Measurements from ENCODE around the gene FSD2.
A peak's percentile ranks its signal among the peaks of the same experiment; 100 is the strongest.
"Not testable (repeated sequence)": the region's sequence is repeated elsewhere in the genome, so short reads cannot be mapped to it uniquely, and the experiment has no call there.

The FSD2 gene

DNA sequence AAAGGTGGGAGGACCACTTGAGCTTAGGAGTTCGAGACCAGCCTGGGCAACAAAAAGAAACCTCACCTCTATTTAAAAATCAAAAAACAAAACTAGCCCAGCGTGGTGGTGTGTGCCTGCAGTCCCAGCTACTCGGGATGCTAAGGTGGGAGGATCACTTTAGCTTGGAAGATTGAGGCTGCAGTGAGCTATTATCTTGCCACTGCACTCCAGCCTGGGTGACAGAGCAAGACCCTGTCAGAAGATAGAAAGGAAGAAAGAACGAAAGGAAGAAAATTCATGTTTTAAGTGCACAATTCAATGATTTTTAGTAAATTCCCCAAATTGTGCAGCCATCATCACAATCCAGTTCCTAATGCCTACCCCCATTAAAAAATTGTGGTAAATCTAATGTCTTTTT lies 7.8 kb downstream of the FSD2 start:
- DNase-seq (ENCODE audit: low read depth), result no peak

DNA sequence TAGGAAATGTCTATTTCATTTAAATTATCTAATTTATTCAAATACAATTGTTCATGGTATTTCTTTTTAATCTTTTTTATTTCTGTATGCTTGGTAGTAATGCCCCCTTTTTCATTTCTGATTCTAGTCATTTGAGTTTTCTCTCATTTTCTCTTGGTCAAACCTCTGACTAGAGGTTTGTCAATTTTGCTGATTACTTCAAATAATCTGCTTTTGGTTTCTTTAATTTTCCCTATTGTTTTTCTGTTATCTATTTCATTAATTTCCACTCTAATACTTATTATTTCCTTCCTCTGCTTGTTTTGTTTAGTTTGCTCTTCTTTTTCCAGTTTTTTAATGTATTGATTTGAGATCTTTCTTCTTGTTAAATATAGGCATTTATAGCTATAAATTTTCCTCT lies 12.1 kb downstream of the FSD2 start:
- no peak for DNase-seq (ENCODE audit: low read depth)

GRCh38 chr15:82792068-82792467 lies 13.8 kb downstream of the FSD2 start:
- DNase-seq (ENCODE audit: low read depth), result no peak

DNA sequence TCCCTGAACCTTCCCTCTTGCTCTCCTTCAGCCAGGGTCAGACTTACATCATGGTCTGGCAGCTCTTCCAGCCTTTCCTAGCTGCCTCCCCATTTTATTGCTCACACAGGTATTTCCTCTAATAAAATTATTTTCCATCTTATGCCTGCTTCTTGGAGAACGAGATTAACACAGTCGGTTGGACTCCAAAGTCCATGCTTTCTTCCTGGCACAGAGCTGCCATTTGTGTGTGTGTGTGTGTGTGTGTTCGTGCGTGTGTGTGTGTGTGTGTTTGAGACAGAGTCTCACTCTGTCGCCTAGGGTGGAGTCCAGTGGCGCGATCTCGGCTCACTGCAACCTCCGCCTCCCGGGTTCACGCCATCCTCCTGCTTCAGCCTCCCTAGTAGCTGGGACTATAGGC lies 15.5 kb downstream of the FSD2 start:
- DNase-seq (ENCODE audit: low read depth), result no peak

DNA sequence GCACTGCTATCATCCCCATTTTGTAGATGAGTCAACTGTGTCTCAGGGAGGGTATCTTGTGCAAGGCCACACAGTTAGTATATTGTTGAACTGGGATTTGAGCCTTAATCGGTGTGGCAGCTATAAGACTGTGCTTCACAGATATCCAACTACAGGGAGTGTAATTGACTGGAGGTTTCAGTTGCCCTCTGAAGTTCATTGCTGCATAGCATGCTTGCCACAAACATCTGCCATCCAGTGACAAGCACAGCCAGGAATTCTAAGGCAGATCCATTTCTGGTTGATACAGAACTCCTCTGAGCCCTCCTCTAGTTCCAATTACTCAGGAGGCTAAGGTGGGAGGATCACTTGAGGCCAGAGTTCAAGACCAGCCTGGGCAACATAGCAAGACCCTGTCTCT lies 16.4 kb downstream of the FSD2 start:
- no peak for DNase-seq (ENCODE audit: low read depth)

- DNase-seq (ENCODE audit: low read depth), result no peak
Measured at GRCh38 chr15:82788496-82788895, 17.4 kb downstream of the FSD2 start.

GRCh38 chr15:82781349-82781748 lies 24.5 kb downstream of the FSD2 start:
- DNase-seq (ENCODE audit: low read depth), result no peak

DNA sequence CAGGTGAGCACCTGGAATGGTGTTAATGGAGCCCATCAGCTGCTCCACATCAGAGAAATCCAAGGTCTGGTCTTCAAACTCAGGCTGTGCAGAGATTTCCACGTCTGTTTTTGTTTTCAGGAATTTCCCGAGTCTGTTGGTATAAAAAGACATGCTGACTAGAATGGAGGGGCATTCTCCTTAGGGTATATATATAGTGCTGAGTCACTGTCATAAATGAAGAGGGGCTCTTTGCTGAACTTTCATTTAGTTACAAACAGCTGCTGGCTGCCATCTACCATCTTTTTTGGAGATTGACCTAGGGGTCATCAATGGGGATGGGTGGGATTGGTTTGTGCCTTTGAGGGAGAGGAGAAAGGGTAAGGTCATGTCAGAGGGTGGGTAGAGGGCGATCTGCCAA lies 27.1 kb downstream of the FSD2 start:
- no peak for DNase-seq (ENCODE audit: low read depth)

DNA sequence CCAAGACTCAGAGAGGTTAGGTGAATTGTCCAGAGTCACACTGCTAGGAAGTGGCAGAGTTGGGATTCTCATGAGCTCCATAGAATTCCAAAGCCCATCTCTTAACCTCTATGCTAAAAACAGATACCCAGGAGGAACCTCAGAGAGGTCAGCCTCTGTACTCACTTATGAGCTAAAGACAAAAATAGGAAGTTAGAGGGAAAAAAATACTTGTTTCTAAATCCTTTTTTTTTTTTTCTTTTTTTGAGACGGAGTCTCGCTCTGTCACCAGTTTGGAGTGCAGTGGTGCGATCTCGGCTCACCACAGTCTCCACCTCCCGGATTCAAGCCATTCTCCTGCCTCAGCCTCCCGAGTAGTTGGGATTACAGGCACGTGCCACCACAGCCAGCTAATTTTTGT lies 31.4 kb downstream of the FSD2 start:
- no peak for DNase-seq (ENCODE audit: low read depth)

GRCh38 chr15:82771789-82772607 lies 33.9 kb downstream of the FSD2 start:
- DNase-seq (ENCODE audit: low read depth), result no peak

DNA sequence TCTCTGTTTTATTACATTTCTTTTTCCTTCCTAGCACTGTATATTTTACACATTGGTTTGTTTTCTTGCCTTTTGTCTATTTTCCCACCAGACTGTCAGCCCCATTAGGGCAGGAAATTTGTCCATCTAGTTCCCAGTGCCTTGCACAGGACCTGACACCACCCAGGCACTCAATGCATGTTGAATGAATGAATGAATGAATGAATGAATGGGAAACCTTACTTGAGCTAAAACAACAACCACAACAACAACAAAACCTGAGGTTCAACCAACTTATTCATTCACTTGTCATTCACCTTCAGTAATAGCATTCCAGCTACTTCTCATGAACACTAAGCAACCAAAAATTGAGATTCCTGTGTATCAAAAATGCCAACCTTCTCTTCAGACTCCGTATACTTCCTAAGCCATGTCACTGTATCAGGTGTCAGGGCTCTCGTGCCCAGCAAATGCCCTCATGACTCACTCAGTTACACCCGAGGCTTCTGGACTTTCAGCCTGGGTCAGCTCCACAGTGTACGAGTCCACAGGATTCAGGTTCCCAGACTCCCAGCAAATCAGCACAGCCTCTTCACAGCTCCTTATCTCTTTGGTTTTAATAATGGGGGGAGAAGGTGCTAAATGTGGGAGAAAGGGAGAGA lies 37.3 kb downstream of the FSD2 start:
- no peak for DNase-seq (ENCODE audit: low read depth)

- no peak for DNase-seq (ENCODE audit: low read depth)
Measured at GRCh38 chr15:82767163-82767829, 38.6 kb downstream of the FSD2 start.

GRCh38 chr15:82766201-82766600 lies 39.7 kb downstream of the FSD2 start:
- DNase-seq (ENCODE audit: low read depth), result not testable (repeated sequence)

- DNase-seq (ENCODE audit: low read depth), result no peak
Measured at GRCh38 chr15:82764740-82765139, 41.1 kb downstream of the FSD2 start.

- no peak for DNase-seq (ENCODE audit: low read depth)
Measured at GRCh38 chr15:82764117-82764490, 41.8 kb downstream of the FSD2 start.

DNA sequence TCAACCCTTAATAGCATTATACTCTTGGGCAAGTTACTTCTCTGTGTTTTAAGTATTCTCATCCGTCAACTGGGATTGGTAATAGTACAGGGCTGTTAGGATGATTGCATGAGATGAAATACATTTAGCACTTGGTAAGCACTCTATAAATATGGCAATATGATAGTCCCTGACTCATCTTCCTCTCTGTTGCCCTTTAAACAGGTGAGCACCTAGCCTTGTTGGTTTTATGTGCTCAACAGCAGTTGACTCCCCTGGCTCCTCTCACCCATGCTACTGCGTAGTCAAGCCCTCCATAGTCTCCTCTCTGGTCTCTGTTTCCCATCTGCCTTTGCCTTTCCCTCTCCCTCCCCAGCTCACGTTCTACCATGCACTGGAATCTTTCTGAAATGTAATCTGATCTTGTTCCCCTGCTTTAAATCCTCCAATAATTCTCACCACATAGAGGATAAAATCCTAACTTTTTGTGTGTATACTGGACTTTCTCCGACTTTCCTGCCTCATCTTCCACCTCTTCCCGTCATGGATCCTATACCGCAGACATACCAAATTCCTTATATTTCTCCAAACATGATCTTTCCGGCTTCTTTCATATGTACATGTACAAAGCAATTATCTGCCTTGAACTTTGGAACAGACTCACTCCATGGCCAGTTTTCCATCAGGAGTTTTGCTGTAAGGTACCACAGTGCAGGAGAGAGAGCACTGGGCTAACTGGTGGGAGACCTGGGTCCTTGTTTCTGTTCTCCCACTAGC lies 42.3 kb downstream of the FSD2 start:
- no peak for DNase-seq (ENCODE audit: low read depth)

DNA sequence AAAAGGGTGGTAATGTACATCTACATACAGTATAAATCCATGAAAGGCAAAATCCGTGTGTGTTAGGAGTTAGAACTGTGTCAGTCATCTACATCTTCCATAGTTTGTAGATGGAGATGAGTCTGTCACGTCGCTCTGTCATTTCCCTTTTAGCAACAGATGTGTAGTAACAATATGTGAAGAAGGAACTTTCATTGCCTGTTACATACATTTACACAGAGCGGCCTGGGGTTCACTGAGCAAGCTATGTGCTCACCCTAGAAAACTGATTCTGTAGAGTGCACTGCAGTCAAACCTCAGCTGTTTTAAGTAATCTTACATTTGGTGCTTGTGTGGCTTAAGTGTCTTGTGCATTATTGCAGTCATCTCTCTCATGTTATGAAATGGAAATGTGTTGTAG lies 54.6 kb downstream of the FSD2 start:
- DNase-seq (ENCODE audit: low read depth), result no peak

GRCh38 chr15:82750831-82751180 lies 55.1 kb downstream of the FSD2 start:
- no peak for DNase-seq (ENCODE audit: low read depth)

DNA sequence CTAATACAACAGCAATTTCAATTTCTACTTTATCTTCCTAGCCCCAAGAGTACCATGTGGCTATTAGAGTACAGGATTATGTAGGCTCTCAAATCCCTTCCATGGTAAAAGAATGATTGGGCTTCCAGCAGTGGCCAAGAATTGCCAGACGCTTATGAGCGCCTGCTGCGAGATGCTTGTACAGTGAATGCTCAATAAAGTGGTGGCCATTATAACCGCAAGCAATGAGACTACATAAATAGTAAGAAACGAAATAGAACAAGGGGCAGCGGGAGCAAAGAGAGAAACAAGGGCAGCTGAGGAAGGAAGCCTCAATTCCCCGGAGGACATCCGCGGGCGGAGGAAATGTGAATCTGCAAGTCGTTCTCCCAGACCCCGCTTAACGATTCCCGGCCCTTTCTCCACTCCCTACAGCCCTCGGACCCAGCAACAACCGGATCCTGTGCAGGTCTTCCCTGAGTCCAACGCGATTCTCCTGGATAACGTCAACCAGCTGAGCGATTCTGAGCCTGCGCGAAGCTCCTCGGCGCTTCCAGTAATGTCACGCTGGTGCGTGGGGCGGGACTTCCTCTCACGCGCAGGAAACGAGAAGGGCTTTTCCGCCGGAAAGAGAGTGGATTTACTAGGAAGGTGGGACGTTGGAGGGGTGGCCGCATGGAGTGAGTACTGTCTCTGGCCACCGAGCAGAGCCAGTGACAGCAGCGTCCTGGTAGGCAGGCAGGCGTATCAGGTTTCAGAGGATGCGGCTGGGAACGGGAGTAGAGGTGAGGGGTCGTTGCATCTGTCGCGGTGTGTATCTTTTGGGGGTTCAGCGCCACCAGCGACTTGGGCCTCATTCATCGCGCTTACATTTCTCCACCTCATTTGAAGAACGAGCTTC lies 55.7 kb downstream of the FSD2 start:
- DNase-seq (ENCODE audit: low read depth), result peak; percentile 72

DNA sequence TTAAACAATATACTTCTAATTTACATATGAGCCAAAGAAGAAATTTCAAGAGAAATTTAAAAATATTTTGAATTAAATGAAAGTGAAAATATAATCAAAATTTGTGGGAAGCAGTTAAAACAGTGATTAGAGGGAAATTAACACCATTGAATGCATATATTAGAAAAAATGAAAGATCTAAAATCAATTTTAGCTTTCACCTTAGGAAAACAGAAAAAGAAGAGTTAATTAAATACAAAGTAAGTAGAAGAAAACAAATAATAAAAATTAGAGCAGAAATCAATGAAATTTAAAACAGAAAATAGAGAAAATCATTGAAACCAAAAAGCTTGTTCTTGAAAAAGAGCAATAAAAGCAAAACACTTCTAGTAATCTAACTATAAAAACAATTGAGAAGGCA lies 57.6 kb downstream of the FSD2 start:
- no peak for DNase-seq (ENCODE audit: low read depth)

DNA sequence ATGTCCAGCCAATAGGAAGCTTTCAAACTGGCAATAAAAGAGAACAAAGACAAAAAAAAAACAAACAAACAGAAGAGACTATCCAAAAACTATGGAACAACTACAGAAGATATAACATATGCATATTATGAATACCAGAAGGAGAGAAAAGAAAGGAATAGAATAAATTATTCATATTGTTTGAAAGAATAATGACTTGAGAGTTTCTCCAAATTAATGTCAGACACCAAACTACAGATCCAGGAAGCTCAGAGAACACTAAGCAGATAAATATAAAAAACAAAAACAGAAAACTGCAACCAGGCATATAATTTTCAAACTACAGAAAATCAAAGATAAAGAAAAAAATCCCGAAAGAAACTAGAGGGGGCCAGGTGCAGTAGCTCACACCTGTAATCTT lies 62.1 kb downstream of the FSD2 start:
- DNase-seq (ENCODE audit: low read depth), result no peak

GRCh38 chr15:82742134-82742533 lies 63.7 kb downstream of the FSD2 start:
- no peak for DNase-seq (ENCODE audit: low read depth)
